Activated gamma-delta T cell treated with Interleukin-2 at 50 U/mL for 16 hours (primary cell): ENCODE data around the gene NAALADL2.
"Not testable (repeated sequence)": the region's sequence is repeated elsewhere in the genome, so short reads cannot be mapped to it uniquely, and the experiment has no call there.

ENCODE experiments used
- DNase-seq: peaks from one replicate; pipeline ENCODE4 v3.0.0-alpha.2; 2020

NAALADL2 gene

DNA sequence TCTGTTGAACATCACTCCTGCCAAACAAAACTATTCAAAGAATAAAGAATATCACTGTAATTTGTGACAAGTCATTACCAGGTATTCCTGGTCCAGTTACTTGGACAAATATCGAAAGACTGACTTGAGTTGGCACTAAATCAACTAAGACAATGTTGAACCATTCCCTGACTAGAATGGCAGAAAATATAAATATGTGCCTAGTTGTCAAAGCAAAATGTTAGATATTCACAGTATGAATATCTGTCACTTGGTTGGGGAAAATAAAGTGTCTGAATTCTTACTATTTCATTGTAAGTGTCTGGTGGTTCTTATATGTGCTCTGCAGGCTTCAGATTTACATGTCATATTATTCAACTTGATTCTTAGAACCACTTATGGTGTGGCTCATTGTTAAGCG is 470.2 kb downstream of the NAALADL2 start:
- DNase-seq, result no peak

DNA sequence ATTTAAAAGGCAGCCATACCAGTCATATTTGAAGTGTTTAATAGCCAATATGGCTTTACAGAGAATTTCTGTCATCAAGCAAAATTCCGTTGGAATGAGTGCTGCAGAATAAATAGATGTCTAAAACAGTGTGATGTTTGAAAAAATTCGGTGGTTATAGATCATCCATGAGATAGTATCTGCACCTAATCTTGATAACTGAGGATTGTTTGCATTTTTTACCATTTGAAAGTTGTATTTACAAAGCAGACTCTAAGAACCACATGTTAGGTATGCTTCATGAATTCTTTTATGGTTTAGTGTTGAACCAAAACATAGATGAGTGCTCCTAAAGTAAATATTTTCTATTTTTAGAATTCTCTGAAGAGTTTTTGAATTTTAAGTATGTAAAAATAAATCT is 476.1 kb downstream of the NAALADL2 start:
- DNase-seq, result no peak

DNA sequence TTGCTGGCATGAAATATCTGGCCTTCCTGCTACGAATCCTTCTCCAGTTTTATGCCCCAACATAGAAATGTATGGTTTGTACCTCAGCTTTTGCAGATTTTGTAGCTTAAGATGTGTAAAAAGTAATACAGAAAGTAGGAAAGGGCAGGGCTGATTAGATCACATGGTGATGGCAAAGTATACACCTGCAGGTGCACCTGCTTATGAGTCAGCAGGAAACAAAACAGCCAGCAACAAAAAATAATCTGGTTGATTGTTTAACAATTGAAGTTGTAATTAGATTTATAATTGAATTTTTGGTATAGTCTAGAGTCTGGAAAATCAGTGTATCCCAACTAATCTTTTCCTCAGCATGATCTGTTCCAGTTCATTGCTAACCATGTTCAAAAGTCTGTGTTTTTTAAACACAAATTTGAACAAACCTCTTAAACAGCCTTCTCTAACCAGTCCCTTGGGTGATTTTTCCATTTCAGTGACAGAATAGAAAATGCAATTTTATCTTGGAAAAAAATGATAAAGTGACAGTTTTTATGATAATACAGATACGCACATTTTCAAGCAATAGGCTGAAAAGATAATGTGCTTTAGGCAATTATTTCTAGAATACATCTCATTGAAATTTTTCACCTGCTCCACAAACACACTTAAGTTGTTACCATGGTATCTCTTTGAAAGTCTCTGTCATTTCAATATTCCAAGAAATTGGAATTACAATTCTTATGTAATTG is 477.4 kb downstream of the NAALADL2 start:
- DNase-seq, result no peak

DNA sequence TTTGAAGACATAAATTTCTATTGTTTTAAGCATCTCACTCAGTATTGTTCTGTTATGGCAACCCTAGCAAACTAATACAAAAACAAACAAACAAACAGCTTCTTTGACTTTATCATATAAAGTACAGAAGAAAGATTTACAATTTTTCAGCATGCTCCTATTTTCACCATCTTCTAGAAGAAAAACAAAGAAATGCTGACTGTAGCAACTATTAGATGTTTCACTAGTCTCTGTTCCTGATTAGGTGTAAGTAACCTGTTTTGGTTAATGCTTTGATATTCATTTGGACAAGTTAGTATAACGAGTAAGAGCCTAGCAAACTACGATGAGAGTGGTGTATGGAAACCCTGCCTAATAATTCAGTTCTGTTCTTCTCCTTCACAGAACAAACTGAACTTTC is 478.5 kb downstream of the NAALADL2 start:
- no peak for DNase-seq

DNA sequence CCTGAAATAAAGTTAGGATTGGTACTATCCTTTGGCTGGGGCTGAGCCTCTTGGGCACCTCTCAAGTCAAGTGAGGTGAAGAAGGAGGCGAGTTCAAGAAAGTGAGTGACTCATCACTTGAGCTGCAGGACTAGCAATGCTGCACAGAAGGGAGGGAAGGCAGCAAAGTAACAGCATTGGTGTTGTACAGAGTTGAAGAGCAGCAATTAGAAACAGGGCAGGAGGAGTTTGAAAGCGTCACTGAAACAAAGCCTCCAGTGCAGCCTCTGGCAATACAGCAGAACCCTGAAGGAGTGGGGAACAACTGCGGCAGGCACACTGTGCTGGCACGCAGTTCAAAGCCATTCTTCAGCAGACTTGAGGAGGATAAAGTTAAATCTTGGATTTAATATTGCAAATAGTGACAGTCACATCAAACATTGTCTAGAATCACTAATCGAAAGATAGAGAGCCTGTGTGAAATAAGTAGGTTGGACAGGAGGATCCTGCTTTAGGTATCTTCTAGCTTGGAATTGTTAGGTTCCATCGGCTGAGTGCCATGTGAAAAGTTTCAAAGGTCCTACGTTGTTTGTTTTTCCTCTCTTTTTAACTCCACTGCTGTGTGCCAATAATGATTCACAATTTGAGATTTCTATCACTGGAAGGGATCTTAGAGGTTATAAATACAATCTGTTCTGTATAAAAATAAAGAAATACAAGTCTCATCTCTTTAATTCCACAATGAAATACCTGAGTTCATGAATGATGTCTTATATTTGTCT is 479.8 kb downstream of the NAALADL2 start:
- DNase-seq, result no peak

DNA sequence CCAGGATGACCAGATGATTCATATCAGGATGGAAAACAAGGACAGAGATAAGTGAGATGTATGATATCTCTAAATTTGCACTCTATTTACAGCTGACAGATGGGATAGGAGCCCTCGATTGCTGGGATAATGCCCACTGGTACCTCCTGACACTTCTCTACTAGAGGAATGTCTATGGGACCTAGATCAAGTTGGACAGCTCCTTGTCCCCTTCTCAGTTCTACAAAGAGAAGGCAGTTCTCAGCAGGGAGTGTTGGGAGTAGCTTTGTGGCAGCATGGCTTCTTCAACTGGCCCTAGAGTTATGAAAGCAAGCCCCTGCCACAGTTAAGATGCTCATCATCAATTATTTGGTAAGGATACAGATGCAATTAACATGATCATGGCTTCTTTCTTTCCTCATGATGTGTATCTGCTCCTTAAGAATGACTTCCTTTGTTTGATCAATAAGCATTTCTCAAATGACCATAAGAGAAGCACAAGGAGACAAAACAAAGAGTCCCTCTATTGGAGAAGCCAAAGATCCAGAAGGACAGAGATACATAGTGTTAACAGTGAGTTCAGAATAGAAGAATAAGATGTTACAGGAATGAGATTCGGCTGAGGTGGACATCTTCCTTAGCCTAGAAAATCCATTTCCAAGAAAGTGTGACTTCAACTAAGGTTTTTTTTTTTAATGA is 481.3 kb downstream of the NAALADL2 start:
- DNase-seq, result no peak

DNA sequence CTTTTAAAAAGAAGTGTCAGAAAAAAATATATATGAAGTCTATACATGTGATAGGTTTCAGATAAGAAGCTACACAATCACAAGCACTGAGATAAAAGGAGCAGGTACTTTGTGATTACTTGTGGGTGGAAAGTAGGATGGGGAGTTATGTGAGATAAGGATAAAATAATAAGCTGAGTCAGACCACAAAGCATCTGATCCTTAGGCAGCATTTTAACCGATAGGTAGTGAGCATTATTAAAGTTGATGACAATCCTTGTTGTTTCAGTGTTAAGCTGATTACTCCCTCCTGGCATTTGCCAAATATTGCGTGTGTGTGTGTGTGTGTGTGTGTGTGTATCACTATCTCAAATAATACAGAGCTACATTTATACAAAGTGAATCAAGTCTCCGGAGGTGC is 483.1 kb downstream of the NAALADL2 start:
- DNase-seq, result no peak

DNA sequence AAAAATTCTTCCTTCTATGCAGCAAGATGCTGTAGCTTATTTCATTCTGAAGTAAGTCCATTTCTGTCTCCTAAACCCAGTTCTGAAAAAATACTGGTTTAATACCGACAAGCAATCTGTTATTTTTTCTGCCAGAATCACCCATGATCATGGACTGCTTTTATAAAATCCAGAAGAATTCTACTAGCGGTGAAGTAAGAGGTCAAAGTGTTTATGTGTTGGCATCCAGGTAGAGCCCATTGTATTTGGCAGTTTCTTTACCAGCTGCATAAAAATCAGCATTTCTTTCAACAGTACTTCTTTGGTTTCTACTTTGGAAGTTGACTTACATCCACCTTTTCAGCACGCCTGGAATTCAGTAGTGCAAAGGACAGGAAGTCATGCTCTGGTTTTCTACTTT is 484.8 kb downstream of the NAALADL2 start:
- no peak for DNase-seq

DNA sequence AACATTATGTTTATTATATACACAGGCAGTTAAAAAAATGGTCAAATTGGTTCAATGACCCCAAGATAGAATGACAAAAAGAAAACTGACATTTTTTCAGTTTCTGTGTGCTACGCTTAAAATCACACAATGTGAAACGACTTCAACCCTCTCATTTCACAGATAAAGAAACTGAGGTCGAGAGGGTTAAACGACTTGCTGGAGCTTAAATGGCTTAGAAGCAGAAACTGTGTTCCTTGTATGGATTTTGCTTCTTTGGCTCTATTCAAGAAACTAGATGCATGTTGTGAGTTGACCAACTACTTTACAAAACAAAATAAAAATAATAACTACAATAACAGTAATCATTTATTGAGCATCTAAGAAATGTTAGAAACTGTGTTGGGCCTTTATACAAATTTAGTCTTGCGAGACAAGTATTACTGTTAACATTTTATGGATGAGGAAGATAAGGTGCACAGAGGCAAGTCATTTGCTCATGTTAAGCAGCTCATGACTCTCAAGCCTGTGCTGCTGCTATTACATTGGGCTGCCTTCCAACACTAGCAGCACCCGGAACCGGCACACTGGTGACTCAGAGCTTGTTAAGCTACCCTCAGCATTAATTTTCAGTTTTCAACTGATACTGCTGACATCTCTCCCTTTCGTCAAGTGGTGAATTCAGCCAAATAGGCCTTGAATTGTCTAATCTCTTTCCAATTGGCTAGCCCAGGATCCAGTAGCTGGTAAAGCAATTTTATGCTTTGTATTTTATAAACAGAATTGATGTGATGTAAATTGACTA is 487.6 kb downstream of the NAALADL2 start:
- DNase-seq, result no peak

DNA sequence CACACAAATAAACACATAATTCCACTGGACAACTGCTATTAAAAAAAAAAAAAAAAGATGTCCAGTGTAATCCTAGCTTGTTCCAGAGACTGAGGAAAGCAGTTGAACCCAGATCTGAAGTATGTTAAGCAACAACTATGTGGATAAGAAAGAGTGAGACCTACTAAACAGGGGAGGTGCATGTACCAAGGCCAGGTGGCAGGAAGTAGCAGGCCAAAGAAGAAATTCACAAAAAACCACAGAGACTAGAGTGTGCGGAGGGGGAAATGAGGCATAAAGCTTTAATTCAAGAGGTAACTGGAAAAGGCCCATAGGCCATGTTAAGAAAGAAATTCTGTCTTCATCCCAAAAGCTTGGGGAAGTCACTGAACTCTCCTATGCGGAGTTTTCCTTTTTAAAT is 490.0 kb downstream of the NAALADL2 start:
- no peak for DNase-seq

DNA sequence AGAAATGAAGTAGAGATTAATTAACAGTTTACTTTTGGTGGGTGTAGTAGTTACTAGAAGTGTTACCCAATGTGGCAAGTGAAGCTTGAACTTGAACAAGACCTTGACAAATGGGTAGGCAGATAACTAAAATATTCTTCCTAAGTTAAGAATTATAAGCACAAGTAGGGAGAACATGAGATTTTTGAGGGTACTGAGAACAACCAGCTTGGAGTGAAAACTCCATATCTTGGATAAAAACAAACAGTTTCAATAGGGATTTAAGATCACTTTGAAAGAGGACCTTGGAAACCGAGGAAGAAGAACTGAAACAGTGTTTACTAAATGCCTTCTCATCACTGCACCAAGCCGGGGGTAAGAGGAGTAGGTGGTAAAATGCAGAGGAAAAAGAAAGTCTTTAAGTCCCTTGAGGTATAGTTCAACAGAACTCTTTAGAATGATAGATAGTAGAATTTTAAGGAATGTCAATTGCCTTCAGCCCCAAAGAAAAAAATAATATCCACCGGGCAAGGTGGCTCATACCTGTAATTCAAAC is 496.7 kb downstream of the NAALADL2 start:
- DNase-seq, result no peak

DNA sequence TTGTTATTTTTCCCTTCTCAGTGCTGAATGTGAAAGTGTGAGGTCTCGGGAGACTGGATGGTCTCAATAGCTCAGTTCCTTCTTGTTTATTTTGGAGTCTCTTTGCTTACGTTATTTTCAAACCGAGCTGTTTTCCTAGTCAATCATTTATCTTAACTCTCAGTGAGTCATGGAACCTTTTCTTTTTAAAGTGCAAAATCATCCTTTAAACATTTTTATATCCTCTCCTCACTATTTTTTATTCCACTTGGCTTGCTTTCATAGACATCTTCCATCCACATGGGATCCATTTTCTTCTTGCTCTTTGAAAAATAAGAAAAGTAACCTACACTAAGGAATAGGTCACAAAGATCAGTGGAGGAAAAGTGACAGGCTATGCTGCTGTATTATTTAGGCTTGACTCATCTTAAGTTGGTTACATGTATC is 497.8 kb downstream of the NAALADL2 start:
- no peak for DNase-seq

DNA sequence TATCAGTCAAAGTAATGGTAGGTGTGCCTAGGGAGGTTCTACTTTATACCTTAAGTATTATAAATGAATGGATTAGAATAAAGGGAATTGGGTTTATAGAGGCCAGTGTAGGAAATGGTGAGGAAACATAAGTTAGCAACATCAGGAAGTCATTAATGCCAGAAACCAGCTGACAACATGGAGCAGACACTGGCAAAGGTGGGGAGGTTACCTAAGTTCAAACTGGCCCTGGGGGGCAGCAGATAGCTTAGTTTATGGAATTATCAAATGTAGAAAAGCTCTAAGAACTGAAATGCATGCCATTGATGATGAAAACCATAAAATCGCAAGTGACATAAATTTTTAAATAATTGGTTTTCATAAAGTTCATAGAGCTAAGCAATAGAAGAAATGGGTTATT is 498.6 kb downstream of the NAALADL2 start:
- no peak for DNase-seq

DNA sequence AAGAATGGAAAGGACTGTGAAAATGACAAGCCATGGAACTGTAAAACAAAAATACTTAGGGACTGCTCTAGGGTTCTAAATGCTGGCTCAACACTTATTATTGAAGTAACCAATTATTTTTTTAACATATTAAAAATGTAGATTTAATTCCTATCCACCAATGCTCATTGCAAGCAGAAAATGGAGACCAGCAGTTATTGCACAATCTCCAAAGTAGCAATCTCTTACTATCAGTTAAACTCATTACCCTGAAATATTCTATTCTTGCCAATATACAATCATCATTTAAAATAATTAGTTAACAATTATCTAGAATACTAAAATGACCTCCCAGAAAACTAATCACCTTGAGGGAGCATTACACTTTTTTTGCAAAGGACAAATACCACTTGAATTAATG is 499.8 kb downstream of the NAALADL2 start:
- DNase-seq, result no peak

DNA sequence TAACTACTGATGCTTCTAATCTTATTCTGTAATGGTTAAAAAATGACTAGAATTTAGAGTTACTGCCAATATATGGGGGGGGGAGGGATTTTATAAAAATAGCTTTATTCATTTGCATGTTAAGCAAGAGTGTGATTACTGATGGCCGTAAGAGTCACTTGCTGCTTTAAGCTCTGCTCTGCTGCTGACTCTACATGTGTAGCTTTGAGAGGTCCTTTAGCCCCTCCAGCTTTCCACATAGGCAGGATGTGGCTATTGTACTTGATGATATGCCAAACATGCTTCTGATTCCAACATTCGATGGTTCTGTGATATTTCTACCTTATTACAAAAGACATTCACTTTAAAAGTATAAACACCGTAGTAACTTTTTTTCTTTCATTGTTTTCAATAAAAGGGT is 511.3 kb downstream of the NAALADL2 start:
- DNase-seq, result not testable (repeated sequence)

DNA sequence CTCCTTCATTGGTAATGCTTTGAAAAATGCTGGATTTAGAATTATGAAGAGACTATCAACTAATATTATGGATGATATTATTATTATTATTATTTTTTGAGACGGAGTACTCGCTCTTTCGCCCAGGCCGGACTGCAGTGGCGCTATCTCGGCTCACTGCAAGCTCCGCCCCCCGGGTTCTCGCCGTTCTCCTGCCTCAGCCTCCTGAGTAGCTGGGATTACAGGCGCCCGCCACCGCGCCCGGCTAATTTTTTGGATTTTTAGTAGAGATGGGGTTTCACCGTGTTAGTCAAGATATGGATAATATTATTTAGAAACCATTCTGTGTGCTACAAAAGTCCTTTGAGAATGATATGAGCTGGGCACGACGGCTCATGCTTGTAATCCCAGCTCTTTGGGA is 512.1 kb downstream of the NAALADL2 start:
- DNase-seq, result not testable (repeated sequence)

DNA sequence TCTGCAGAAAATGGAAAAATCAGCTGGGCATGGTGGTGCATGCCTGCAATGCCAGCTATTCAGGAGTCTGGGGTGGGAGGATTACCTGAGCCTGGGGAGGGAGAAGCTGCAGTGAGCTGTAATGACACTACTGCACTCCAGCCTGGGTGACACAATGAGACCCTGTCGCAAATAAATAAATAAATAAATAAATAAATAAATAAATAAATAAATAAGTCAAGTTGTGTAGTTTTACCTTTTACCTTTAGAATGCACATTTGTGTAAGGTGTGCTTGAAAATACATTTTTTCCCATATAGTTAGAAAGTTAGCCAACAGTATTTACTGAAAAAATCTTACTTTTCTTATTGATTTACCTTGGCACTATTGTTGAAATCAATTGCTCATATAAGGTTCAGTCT is 515.6 kb downstream of the NAALADL2 start:
- no peak for DNase-seq

DNA sequence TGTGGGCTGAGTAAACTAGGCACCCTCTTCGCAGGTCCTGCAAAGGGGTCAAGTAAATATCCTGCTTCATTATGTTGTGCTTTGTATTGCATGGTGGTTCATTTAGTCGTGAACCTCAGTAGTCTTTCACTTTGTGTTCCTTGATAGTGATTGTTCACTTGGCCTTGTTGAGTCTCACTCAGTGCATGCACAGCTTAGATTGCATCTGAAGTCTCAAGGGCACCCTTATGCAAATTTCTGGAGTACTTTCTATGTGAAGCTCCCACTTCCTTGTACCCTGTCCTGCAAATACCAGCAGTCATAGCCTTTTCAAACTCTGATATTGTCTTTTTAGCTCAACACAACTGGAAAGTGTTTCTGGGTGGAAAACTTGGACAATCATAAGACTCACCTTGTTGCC is 519.2 kb downstream of the NAALADL2 start:
- DNase-seq, result no peak

DNA sequence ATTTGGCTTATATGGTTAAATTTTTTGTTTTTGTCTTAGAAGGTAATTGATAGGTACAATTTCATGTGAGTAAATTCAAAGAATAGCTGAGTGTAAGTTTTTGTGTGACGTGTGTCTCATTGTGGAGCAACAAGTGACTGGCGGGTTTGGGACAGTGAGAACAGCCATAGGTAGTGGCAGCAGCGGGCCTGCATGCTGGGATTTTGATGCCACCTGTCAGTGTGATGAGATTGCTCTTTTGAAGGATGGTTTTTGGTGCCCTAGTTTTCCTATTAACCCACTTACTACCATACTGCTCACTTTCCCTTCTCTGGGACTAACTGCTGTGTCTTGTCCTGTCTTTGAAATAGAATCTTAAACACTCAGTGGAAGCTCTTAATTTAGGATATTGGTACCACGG is 522.6 kb downstream of the NAALADL2 start:
- no peak for DNase-seq

DNA sequence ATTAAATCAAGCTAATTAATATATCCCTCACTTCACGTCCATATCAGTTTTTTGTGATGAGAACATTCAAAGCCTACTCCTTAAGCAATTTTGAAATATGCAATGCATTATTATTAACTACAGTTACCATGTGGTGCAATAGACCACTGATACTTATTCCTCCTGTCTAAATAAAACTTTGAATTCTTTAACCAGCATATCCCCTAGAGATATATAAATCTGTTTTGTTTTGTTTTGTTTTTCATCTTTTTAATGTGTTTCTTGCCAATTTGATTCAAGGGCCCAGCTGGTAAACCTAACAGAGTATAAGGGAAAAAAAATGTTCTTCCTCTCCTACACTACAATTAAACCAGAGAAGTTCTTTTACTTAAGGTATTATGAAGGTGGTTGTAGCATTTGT is 524.2 kb downstream of the NAALADL2 start:
- no peak for DNase-seq

DNA sequence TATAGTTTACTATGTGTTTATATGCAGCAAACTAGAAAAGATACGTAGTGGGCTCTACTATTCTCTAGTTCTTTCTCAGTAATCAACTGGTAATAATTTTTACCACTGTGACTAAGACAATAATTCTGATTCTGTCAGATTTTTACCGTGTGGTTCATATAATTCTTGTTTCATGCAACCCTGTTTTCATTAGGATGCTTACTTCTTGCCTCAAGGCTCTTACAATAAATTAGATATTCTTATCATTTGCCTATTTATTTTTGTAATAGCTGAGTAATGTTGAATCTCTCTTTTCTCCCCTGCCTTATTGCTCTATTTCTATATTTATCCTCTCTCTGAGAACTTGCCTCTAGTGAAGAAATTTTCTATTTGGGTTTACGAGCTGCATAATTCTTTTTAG is 524.7 kb downstream of the NAALADL2 start:
- no peak for DNase-seq

DNA sequence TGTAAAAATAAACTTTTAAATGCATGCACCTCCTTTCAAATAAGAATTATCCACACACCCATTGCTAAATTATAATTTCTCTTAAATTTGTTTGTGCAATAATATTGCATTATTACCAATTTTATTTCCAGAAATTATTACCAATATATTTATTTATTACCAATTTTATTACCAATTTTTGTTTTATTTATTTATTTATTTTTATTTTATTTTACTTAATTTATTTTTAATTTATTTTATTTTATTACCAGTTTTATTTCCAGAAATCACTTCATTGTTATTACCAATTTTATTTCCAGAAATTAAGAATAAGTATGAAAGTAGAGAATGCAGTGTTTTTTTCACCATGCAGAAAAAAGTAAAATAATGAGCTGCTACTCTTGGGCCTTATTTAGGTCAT is 525.4 kb downstream of the NAALADL2 start:
- DNase-seq, result no peak

DNA sequence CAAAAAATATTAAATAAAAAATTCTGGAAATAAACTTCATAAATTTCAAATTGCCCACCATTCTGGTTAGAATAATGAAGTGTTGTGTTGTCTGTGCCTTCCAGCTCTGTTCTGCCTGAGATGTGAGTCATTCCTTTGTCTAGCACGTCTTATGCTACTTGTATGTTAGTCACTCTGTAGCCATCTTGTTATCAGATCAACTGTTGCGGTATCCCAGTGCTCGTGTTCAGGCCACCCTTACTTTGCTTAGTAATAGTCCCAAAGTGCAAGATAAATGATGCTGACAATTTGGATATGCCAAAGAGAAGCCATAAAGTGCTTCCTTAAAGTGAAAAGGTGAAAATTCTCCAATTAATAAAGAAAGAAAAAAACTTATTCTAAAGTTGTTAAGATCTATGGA is 527.5 kb downstream of the NAALADL2 start:
- DNase-seq, result no peak
